HCT116 (cell line): Measurements from ENCODE around the gene MAOB.

Source experiments
- CTCF ChIP-seq, 3 experiments: fragments of 200-600 bp in 1 of 3; sonication (generic) in 1 of 3; IDR thresholded peaks in 2 of 3; conservative IDR thresholded peaks in 1 of 3; 2 replicates each; pipeline ENCODE4 v1.5.1; 2012 to 2017; ENCODE audit warnings: low read depth in 2 of 3, low read length in 2 of 3, antibody characterized with exemption in 1 of 3, borderline replicate concordance in 1 of 3, control low read depth in 1 of 3, mild to moderate bottlenecking in 1 of 3, mixed read lengths in 1 of 3, mixed run types in 1 of 3, moderate library complexity in 1 of 3; ENCODE audit not compliant: insufficient read depth in 1 of 3
- EZH2phosphoT487 ChIP-seq: fragments of 200-600 bp; IDR thresholded peaks from 2 replicates; pipeline ENCODE4 v1.6.1; 2018; ENCODE audit warnings: antibody characterized with exemption, borderline replicate concordance
- SIN3A ChIP-seq: IDR thresholded peaks from 2 replicates; pipeline ENCODE4 v1.6.1; 2012; ENCODE audit warnings: low read depth

GRCh38 chrX:43845776-43846175, 36.5 kb downstream of the MAOB start:
- no peak for TF ChIP-seq SIN3A
- no peak for TF ChIP-seq CTCF (IDR thresholded peaks at IDR 0.05 in 2 of 3, conservative IDR thresholded peaks at IDR 0.05 in 1 of 3; ENCODE audit: borderline replicate concordance in 1 of 3, insufficient read depth in 1 of 3, low read depth in 2 of 3, low read length in 2 of 3)
- no peak for TF ChIP-seq EZH2phosphoT487
